ENCODE results near the gene GMDS.

The GMDS gene

DNA sequence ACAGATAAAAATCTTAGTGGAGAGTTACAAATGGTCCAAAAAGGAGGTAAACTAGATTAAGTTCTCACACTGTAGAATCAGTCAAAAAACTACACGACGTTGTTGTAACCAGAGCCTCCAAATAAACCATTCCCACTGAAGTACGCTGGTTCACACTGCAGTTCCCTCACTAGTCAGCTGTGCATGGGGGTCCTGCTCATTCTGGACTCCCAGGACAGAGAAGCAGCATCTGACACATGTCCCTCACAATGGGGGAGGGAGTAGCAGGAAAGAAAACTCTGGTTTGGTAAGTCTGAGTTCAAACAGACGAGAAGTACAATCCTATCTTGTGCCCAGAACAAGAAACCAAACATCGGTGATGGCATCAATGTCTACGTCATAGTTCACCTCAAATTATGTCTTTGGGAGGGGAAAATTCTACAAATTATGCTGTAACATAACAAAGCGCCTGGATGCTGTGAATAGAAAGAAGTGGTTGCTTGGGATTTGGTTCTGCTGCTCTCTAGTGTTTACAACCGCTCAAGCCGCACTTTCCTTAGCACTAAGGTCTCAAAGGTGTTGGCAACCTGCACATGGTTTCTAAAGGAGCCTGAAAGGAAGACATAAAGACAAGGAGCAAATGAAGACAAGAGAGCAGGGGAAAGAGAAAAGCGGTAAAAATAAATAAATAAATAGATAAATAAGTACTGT, 208.0 kb downstream of the GMDS start:
- no peak for DNase-seq
- Histone ChIP-seq H3K4me3 (no peak overlapping the region), H3K9me3 (no peaks in the 10 kb centered on the region), H3K27ac (peak overlapping the region in 1 of 2 donors; percentile 24), H3K36me3 (no peaks in the 10 kb centered on the region), H3K27me3 (no peaks in the 10 kb centered on the region), H3K4me1 (peaks cover 0 to 12% (median 2%) of the 10 kb centered on the region in 4 donors)
- TF ChIP-seq, protein P1, sequence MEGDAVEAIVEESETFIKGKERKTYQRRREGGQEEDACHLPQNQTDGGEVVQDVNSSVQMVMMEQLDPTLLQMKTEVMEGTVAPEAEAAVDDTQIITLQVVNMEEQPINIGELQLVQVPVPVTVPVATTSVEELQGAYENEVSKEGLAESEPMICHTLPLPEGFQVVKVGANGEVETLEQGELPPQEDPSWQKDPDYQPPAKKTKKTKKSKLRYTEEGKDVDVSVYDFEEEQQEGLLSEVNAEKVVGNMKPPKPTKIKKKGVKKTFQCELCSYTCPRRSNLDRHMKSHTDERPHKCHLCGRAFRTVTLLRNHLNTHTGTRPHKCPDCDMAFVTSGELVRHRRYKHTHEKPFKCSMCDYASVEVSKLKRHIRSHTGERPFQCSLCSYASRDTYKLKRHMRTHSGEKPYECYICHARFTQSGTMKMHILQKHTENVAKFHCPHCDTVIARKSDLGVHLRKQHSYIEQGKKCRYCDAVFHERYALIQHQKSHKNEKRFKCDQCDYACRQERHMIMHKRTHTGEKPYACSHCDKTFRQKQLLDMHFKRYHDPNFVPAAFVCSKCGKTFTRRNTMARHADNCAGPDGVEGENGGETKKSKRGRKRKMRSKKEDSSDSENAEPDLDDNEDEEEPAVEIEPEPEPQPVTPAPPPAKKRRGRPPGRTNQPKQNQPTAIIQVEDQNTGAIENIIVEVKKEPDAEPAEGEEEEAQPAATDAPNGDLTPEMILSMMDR (IDR thresholded peaks at IDR 0.05): peak in 1 of 2 experiments; percentile 36
- intact Hi-C loops (cut with DNase I; ENCODE audit: low total_unique reads): loop anchor here (10.0 kb wide), 1 partner anchor 433 kb away; the partner anchor contains the start of gene FOXC1

DNA sequence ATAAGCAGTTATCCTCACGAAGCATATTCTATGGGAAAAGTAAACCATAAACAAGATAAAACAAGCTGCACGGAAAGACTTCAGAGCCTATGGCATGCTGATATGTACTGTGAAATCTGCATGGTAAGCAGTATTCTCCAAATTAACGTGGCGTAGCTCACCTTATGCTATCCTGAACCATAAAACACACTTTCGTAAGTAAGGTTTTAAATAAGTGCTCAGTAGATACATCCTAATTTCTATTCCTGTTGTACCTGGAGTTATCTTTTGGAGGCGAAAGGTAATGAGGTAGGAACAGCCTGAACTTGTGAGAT, 208.7 kb downstream of the GMDS start:
- Histone ChIP-seq H3K27me3 (no peaks in the 10 kb centered on the region), H3K36me3 (no peaks in the 10 kb centered on the region), H3K4me3 (no peak overlapping the region), H3K27ac (no peak overlapping the region), H3K4me1 (peaks cover 0 to 12% (median 2%) of the 10 kb centered on the region in 4 donors), H3K9me3 (no peaks in the 10 kb centered on the region)
- no peak for DNase-seq
- intact Hi-C loops (cut with DNase I; ENCODE audit: low total_unique reads): loop anchor here (10.0 kb wide), 1 partner anchor 432 kb away; the partner anchor contains the start of gene FOXC1
- TF ChIP-seq, protein P1 (IDR thresholded peaks at IDR 0.05): no peak

DNA sequence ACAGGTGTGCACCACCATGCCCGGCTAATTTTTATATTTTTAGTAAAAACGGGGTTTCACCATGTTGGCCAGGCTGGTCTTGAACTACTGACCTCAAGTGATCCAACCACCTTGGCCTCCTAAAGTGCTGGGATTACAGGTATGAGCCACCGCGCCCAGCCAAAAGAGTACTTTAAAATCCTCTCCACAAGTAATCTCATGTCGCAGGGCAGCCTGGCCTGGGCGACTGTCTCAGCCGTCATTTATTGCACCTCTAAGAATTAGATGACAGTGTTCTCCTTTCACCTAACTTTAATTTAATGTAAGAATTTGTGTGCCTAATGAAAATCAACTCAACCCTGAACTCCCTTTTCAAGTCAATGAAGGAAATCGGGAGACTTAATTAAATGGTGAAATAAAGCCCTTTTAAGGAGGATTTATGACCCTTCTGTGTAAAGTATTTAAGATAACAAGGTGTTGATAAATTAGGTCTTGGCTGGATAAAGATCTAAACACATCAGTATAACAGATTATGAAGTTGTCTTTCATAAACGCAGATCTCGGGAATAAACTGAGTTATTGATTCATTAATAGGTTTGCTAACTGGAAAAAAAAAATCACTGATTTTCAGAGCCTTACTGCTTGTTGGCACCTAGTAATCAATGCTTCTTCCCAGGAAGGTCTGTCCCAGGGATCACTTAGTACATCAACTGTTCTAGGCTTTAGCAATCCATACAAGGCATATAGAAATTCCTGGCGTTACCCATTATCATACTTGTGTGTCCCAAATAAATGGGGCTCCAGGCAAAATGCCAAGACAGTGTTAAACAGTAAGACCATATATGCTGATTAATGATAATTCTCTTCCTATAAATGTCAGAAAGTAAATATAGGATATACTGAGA, 209.3 kb downstream of the GMDS start:
- no peaks in the 10 kb centered on the region for H3K9me3 ChIP-seq
- H3K36me3 ChIP-seq: no peaks in the 10 kb centered on the region
- intact Hi-C loops (cut with DNase I; ENCODE audit: low total_unique reads): loop anchor here (10.0 kb wide), 1 partner anchor 431 kb away; the partner anchor contains the start of gene FOXC1
- no peak for DNase-seq
- H3K4me3 ChIP-seq: no peak overlapping the region
- no peak overlapping the region for H3K27ac ChIP-seq
- no peaks in the 10 kb centered on the region for H3K27me3 ChIP-seq
- TF ChIP-seq, protein P1 (IDR thresholded peaks at IDR 0.05): no peak
- H3K4me1 ChIP-seq: peaks cover 0 to 12% (median 2%) of the 10 kb centered on the region in 4 donors

DNA sequence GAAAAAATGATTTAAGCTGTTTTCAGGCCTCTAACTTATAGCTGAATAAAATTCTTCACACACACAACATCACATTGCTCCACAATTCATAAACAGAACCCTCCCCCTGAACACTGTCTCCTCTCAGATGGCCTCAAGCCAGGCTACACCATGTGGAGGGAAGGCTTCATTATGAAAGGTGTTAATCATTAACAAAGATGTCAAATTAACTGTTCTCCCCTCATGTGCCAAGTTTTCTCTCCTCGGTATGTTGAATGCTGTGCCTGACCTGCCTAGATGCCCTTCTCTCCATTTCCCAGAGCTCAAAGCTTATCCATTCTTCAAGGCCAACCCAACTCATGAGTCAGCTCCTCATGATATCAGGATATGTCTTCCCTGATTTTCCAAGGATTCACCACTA, 210.4 kb downstream of the GMDS start:
- intact Hi-C loops (cut with DNase I; ENCODE audit: low total_unique reads): loop anchor here (10.0 kb wide), 1 partner anchor 430 kb away; the partner anchor contains the start of gene FOXC1
- DNase-seq: no peak
- H3K4me3 ChIP-seq: no peak overlapping the region
- H3K27me3 ChIP-seq: no peaks in the 10 kb centered on the region
- H3K9me3 ChIP-seq: no peaks in the 10 kb centered on the region
- no peaks in the 10 kb centered on the region for H3K36me3 ChIP-seq
- TF ChIP-seq, protein P1 (IDR thresholded peaks at IDR 0.05): no peak
- H3K27ac ChIP-seq: peak overlapping the region; percentile 19 to 34
- peaks cover 0 to 12% (median 2%) of the 10 kb centered on the region in 4 donors for H3K4me1 ChIP-seq

DNA sequence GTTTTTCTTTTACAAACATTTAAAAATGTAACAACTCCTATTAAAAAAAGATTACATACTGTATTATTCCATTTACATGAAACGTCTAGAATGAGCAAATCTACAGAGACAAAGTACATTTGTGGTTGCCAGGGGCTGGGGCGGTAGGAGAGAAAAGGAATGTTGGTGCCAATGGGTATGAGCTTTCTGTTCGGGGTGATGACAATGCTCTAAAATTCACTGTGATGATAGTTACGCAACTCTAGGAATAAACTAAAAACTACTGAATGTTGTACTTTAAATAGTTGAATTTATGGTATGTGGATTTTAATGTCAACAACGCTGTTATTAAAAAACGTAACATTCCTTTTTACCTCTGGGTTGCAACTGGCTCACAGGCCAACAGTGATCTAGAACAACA, 211.1 kb downstream of the GMDS start:
- intact Hi-C loops (cut with DNase I; ENCODE audit: low total_unique reads): loop anchor here (10.0 kb wide), 1 partner anchor 429 kb away; the partner anchor contains the start of gene FOXC1
- TF ChIP-seq, protein P1 (IDR thresholded peaks at IDR 0.05): no peak
- H3K9me3 ChIP-seq: no peaks in the 10 kb centered on the region
- no peak overlapping the region for H3K4me3 ChIP-seq
- H3K27ac ChIP-seq: peak overlapping the region; percentile 19 to 34
- no peak for DNase-seq
- H3K36me3 ChIP-seq: no peaks in the 10 kb centered on the region
- H3K27me3 ChIP-seq: no peaks in the 10 kb centered on the region
- peaks cover 0 to 12% (median 2%) of the 10 kb centered on the region in 4 donors for H3K4me1 ChIP-seq

All from tibial artery (tissue), 4 donors.